Measurements from ENCODE around the gene LRRC26.

LRRC26 gene

GRCh38 chr9:137199411-137200121 lies 29.7 kb upstream of the LRRC26 start:
- DNase-seq (ENCODE audit: insufficient read length, low spot score): no peak
- FAIRE-seq: no peak

DNA sequence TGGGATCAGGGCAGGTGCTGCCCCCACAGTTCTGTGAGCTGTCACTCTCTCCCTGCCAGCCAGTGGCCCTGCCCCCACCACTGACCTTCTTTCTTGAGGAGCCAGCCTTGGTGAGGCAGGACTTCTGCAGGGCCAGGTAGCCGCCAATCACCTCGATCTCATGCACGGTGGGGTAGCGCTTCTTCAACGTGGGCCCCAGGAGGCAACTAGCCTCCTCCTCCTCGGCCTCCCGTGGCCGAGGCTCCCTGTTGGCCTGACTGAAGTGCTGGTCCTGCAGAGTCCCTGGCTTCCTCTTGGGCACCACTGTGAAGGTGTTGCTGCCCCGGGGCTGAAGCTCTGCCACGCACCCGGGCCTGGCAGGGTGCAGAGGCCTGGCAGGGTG lies 29.0 kb upstream of the LRRC26 start:
- no peak for DNase-seq (ENCODE audit: insufficient read length, low spot score)
- FAIRE-seq: no peak

DNA sequence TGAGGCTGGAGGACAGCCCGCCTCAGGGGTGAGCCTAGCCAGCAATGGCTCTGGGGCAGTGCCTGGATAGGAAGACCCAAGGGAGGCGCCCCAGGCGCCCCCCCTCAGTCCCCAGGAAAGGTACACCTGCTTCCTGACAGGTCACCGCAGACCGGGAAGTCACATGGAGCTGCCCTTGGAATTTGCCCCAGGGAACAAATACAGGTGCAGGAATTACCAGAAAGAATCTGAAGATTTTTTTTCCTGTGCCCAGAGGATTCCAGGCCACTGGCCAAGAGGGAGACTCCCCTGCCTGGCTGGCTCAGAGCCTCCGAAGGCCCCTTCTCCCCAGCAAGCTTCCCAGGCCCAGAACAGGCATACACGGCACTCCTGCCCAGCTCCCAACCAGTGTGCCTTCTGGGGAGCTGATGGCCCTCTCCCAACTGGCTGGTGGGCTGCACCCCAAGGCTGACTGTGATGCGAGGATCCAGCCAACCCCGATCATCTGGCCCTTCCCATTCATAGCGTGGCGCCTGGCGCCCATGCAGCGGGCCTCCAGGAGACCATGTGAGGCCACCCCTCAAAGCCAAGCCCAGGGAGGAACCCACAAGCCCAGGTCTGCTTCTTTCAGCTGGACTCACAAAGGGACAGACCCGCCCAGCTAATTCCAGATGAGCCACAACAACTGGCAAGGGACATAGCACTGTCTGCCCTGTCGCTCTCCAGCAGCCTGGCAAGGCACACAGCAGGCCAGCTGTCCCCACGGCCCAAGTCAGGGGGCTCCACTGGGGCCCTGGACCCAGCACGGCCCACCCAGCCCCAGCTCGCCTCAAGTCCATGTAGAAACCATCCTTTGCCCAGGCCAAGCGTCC lies 28.4 kb upstream of the LRRC26 start:
- FAIRE-seq: no peak
- DNase-seq (ENCODE audit: insufficient read length, low spot score): no peak

- DNase-seq (ENCODE audit: insufficient read length, low spot score) (no peak), FAIRE-seq (no peak)
These were observed 25.8 kb upstream of the LRRC26 start for GRCh38 chr9:137195525-137196220.

DNA sequence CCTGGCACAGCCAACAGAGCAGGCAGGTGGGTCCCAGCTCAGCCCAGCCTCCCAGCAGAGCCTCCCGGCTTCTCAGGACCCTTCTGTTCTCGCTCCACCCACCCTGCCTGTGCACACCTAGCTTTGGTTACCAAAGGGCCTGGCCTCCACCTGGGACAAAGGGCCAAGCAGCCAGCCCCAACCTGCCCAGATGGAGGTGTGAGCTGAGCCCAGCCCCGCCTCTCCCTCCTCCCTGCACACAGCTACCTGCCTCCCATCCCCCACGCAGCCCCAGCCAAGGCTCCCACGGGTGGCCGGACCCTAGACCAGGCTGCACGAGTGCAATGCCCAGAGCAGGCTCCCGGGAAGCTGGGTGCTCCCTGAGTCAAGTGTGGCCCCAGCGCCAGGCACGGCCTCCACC lies 25.1 kb upstream of the LRRC26 start:
- no peak for DNase-seq (ENCODE audit: insufficient read length, low spot score)
- no peak for FAIRE-seq

DNA sequence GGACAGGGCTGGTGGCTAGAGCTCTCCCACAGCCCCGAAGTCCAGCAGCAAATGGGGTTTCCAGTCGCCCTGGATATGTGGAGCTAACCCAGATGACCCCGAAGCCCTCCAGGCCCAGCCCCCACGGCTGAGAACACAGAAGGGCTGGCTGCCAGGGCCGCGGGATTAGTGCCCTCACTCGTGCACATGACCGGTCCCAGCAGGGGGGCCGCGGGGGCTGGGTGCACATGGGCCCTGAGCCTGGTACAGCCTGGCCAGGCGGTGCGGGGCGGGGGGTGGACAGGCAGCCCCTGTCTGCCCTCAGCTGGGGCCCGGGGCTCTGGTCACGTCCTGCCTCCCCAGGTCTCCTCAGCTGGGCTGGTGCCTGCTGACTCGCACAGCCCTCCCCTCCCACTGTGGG lies 24.5 kb upstream of the LRRC26 start:
- FAIRE-seq (no peak), DNase-seq (ENCODE audit: insufficient read length, low spot score) (no peak)

DNA sequence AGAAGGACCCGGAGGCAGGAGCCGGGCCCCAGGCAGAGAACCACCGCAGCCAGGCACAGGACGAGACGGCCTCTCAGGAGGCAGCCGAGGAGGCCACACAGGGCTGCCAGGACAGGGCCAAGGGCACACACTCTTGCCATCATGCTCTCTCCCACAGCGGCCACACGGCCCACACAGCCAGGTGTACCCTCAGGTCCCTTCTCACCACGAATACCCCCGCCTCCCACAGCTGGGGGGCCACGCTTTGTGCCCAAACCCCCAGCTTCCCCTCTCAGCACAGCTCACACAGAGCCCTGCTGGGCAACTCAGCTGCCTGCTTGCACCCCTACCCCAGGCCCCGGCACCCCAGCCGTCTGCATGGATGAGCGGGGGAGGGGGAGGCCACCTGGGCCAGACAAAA lies 23.9 kb upstream of the LRRC26 start:
- DNase-seq (ENCODE audit: insufficient read length, low spot score) (no peak), FAIRE-seq (no peak)

DNA sequence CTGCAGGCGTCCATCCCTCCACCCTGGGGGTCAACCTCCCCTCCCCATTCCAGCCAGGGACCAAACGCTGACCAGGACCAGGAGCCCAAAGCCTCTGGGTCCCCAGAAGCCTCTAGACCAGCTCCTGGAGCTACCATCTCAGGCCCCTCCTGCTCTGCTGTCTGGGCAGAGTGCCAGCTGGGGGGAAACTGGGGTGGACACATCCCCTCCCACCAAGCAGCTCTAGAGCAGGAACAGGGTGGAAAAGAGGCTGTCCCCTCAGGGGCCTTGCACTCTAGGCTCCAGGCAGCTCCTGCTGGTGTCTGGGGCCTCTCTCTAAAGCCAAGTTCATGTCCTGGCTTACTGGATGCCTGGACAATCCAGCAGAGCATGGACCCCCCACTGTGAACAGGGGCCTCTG lies 23.0 kb upstream of the LRRC26 start:
- FAIRE-seq (no peak), DNase-seq (ENCODE audit: insufficient read length, low spot score) (no peak)

- FAIRE-seq: no peak
- DNase-seq (ENCODE audit: insufficient read length, low spot score): no peak
These were observed 22.6 kb upstream of the LRRC26 start for GRCh38 chr9:137192448-137192780.

DNA sequence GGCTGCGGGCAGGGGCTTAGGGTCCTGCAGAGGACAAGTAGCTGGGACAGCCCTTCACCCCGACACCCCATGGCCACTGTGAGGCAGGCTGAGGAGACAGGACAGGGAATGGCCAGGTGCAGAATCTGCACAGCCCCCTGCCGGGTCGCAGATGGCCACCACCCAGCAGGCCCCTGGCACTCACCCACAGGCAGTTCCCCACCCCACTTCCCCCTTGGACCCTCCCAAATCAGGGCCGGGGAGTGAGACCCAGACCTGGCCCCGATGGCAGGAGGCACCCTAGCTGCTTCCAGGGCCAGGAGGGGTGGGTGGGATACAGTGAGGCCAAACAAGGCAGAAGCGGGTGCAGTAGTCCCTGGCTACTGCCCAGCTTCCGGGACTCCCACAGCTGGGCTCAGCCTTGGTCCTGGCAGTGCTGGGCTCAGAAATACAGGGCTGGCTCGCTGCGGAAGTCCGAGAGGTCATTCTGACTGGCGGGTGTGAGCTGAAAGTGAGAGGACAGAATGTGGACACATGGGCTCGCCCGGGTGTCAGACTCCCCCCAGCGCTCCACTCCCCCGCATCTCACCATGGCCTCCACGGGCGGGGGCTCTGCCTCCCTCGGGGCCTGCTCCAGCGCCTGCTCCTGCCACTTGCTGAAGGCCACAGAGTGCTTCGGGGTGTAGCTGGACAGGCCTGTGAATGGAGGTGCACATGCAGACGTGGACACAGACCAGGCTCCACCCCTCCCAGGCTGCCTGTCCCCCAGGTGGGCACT lies 22.0 kb upstream of the LRRC26 start:
- FAIRE-seq (no peak), DNase-seq (ENCODE audit: insufficient read length, low spot score) (no peak)

DNA sequence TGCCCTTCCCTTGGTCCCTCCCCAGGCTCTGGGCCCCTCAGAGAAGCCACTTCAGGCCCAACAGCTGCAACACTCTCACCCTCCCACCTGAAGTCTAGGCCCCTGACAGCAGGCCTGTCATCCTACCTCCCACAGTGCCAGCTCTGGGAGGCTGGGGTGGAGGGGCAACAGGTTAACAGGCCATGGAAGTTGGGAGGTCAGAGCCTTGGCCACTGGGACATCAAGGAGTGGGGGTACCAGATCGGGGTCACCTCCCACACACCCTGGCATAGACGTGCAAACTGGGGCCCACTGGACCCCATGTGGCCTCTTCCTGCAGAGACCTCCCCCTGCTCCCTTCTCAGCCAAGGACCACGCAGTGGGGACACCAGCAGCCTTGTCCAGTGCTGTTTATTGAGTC lies 21.4 kb upstream of the LRRC26 start:
- FAIRE-seq (no peak), DNase-seq (ENCODE audit: insufficient read length, low spot score) (no peak)

GRCh38 chr9:137190315-137190856 lies 20.5 kb upstream of the LRRC26 start:
- no peak for DNase-seq (ENCODE audit: insufficient read length, low spot score)
- FAIRE-seq: no peak

- no peak for DNase-seq (ENCODE audit: insufficient read length, low spot score)
These were observed 19.7 kb upstream of the LRRC26 start for GRCh38 chr9:137189297-137190295.

GRCh38 chr9:137188490-137189296 lies 18.8 kb upstream of the LRRC26 start, which contains the start of the genes ANAPC2 and SSNA1:
Gene ANAPC2 (minus strand): TSS chr9:137188560. CDS start chr9:137188532, 28 bp downstream.
Gene SSNA1 (plus strand): TSS chr9:137188676. CDS start chr9:137188727, 51 bp downstream.
- DNase-seq (ENCODE audit: insufficient read length, low spot score) (peak; percentile 86), FAIRE-seq (peak; percentile 97)

More at GRCh38 chr9:137189297-137190295, 19.7 kb upstream of the LRRC26 start:
- FAIRE-seq: no peak

DNA sequence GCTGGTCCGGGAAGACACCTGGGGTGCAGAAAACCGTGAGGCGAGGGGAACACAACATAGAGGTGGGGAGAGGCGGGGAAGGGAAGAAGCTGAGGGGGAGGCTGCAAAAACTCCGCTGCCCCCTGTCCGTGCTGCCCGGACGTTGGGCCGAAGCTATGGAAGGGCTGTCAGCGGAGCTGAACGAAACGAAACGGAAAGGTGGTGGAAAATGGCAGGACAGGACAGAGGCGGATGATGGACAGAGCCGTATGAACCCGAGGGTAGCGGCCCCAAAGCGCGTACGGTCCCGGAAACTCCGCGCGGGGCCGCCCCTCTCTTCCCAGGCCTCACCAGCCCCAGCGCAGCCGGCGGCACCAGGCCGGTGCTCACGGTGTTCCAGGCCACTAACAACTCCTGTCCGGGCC lies 18.2 kb upstream of the LRRC26 start:
- FAIRE-seq: no peak
- no peak for DNase-seq (ENCODE audit: insufficient read length, low spot score)

DNA sequence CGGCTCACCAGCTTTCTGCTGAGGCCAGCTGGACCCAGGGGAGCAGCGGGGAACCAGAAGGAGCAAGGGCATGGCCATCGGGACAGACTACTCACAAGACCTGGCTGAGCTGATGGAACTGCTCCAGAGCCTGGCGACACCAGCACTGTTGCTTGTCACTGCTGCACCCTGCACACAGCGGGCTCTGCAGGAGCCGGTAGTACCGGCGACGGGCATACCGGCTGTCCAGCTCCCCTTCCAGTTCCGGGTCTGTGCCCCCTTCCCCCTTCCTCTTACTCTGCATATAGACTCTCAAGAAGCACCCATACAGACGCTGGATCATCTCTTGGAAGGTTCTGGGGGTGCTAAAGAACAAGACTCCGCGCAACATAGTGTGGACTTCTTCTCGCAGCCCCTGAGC lies 17.5 kb upstream of the LRRC26 start:
- no peak for DNase-seq (ENCODE audit: insufficient read length, low spot score)
- FAIRE-seq: no peak

DNA sequence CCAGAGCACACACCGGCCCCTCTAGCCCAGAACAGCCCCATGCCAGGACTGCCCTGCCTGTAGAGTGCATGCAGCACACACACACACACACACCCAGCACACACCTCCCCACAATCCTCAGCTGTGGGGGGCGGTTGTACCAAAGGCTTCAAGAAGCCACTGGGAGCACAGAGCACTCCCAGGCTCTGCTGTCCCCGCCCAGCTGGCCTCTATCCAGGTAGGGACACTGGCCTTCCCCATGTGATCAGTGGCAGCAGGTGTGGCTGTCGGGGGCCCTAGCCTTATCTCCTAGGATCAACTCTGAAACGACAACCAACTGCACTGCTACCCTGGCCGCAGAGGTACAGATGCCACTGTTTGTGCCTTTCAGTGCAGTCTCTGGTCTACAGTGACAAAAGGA lies 16.5 kb upstream of the LRRC26 start:
- DNase-seq (ENCODE audit: insufficient read length, low spot score): no peak
- FAIRE-seq: no peak

GRCh38 chr9:137185921-137186320 lies 16.1 kb upstream of the LRRC26 start:
- no peak for FAIRE-seq
- no peak for DNase-seq (ENCODE audit: insufficient read length, low spot score)

All from HTR-8/SVneo (cell line).